GM23248 (cell line): ENCODE data around the gene DIS3L.

Experiments used
- EZH2 ChIP-seq: fragments of 200-600 bp; sonication (generic); IDR thresholded peaks from 2 replicates; pipeline ENCODE4 v1.6.1; 2018; ENCODE audit warnings: antibody characterized with exemption, mild to moderate bottlenecking; ENCODE audit not compliant: insufficient read depth, poor library complexity, severe bottlenecking
- EZH2phosphoT487 ChIP-seq: fragments of 200-600 bp; sonication (generic); IDR thresholded peaks from 2 replicates; pipeline ENCODE4 v1.6.1; 2018; ENCODE audit warnings: antibody characterized with exemption, moderate library complexity, mild to moderate bottlenecking, low read depth; ENCODE audit not compliant: insufficient read depth

GRCh38 chr15:66288093-66288492, 5.3 kb upstream of the DIS3L start:
- TF ChIP-seq EZH2 (no peak), EZH2phosphoT487 (no peak)
